Middle frontal gyrus (tissue), 1 donor: ENCODE measurements around the gene ADCY3.
A peak's percentile ranks its signal among the peaks of the same experiment; 100 is the strongest.
"Not testable (repeated sequence)": the region's sequence is repeated elsewhere in the genome, so short reads cannot be mapped to it uniquely, and the experiment has no call there.

Experiments
- DNase-seq: peaks from one replicate; pipeline ENCODE4 v3.0.0-alpha.2; 2015; ENCODE audit warnings: low spot score; ENCODE audit errors: extremely low spot score

Gene ADCY3

GRCh38 chr2:24816404-24816803 lies 103.6 kb downstream of the ADCY3 start:
- no peak for DNase-seq

GRCh38 chr2:24815171-24815570 lies 104.9 kb downstream of the ADCY3 start:
- no peak for DNase-seq

GRCh38 chr2:24814516-24814915 lies 105.5 kb downstream of the ADCY3 start:
- no peak for DNase-seq

- no peak for DNase-seq
Observed at GRCh38 chr2:24813691-24814137, 106.3 kb downstream of the ADCY3 start.

GRCh38 chr2:24809316-24810007 lies 110.6 kb downstream of the ADCY3 start:
- DNase-seq: no peak

DNA sequence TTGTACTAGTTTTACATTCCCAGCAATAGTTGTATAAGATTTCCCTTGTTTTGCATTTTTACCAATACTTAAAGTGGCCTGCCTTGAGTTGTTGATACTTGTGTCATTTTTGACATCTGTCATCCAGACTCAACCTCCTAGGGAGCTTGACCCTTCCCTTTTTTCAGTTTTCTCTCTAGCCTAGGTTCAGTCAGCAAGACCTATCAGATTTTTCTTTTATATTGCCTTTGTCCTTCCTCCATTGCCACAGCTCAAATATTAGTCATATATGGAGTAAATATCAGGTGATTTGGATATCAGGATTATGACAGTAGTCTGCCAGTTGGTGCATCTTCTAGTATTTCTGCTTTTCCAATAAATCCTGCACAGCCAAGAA lies 113.4 kb downstream of the ADCY3 start:
- no peak for DNase-seq

DNA sequence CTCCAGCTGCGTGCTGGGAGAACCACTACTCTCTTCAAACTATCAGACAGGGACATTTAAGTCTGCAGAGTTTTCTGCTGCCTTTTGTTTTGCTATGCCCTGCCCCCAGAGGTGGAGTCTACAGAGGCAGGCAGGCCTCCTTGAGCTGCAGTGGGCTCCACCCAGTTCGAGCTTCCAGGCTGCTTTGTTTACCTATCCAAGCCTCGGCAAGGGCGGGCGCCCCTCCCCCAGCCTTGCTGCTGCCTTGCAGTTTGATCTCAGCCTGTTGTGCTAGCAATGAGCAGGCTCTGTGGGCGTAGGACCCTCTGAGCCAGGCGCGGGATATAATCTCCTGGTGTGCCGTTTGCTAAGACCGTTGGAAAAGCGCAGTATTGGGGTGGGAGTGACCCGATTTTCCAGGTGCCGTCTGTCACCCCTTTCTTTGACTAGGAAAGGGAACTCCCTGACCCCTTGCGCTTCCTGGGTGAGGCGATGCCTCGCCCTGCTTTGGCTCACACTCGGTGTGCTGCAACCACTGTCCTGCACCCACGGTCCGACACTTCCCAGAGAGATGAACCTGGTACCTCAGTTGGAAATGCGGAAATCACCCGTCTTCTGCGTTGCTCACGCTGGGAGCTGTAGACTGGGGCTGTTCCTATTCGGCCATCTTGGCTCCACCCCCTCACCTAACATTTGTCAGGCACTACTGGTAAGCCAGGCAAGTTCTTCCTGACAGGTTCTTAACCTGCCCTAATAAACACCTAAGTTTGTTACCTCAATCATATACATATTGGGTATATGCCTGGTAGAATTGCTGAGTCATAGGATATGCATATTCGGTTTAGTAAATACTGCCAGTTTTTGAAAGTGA lies 114.0 kb downstream of the ADCY3 start:
- DNase-seq: not testable (repeated sequence)

DNA sequence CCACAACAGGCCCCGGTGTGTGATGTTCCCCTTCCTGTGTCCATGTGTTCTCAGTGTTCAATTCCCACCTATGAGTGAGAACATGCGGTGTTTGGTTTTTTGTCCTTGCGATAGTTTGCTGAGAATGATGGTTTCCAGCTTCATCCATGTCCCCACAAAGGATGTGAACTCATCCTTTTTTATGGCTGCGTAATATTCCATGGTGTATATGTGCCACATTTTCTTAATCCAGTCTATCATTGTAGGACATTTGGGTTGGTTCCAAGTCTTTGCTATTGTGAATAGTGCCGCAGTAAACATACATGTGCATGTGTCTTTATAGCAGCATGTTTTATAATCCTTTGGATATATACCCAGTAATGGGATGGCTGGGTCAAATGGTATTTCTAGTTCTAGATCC lies 119.5 kb downstream of the ADCY3 start:
- not testable (repeated sequence) for DNase-seq

DNA sequence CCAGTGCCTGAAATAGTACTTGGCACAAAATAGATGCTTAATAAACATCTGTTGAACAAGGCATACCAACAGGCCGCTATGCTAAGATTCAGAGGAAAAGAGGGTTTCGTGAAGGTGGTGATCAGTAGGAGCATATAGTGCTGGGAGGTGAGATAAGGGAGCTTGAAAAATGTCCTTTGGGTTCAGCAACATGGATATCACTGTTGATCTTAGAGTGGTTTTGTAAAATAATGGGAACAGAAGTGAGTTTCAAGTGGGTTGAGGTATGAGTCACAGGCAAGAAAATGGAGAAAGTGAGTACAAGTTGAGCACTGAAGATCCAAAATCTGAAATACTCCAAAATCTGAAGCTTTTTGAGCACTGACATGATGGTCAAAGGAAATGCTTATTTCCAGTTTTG lies 122.4 kb downstream of the ADCY3 start:
- DNase-seq: no peak

GRCh38 chr2:24793761-24794435 lies 126.1 kb downstream of the ADCY3 start:
- DNase-seq: no peak

- peak; percentile 92 for DNase-seq
Observed at GRCh38 chr2:24792874-24793760, 126.9 kb downstream of the ADCY3 start, which contains the start of the genes CENPO and PTRHD1. Gene CENPO, plus strand, starts transcription at chr2:24793425. Its CDS starts 495 bp downstream, at chr2:24793920. Gene PTRHD1, minus strand, starts transcription at chr2:24793391. Its CDS starts 14 bp downstream, at chr2:24793377.

DNA sequence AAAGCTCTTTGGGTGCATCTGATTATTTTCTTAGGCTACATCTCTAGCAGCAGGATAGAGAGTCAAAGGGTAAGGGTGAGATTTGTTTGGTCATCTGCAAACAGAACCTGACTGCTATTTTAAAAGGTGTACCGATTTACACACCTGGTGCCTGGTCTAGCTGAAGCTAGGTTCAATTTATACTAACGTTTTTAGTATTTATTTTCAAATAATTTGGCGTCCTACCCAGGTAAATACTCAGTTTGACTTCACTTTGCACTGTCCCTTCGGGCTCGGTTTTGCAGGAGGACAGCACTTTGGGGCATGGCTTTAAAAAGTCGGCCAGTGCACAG lies 127.5 kb downstream of the ADCY3 start:
- DNase-seq: no peak

GRCh38 chr2:24791452-24791851 lies 128.6 kb downstream of the ADCY3 start:
- DNase-seq: no peak

DNA sequence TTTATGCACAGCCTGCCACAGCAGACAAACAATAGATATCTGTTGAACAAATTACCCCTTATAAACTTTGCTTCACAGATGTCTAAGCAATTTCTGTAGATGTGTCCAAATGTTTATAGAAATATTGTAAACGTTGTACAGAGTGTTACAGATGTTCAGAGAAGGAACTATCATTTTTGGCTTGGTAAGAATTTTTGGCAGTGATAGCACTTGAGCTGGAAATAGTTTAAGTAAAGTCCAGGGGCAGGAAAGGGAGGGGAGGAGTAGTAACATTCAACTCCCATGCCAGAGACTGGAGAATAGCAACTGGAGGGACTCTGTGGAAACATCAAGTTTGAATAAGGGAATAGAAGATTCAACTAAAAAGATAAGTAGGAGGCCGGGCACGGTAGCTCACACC lies 131.2 kb downstream of the ADCY3 start:
- no peak for DNase-seq

DNA sequence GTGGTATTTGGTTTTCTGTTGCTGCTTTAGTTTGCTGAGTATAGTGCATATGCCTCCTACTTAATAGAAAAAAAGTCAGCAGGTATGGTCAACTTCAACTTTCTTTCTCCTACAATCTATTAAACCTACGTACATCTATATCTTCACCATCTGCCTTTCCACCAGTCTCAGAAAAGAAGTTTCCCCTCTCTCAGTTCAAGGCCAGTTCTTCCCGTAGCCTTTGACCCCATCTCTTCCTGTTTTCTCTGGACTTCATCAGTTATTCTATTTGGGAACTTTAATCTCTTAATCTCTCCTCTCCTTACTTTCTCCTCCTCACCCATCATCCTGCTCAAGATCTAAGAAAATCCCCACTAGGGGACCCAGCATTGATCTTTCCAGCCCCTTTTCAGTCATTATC lies 132.5 kb downstream of the ADCY3 start:
- DNase-seq: no peak

DNA sequence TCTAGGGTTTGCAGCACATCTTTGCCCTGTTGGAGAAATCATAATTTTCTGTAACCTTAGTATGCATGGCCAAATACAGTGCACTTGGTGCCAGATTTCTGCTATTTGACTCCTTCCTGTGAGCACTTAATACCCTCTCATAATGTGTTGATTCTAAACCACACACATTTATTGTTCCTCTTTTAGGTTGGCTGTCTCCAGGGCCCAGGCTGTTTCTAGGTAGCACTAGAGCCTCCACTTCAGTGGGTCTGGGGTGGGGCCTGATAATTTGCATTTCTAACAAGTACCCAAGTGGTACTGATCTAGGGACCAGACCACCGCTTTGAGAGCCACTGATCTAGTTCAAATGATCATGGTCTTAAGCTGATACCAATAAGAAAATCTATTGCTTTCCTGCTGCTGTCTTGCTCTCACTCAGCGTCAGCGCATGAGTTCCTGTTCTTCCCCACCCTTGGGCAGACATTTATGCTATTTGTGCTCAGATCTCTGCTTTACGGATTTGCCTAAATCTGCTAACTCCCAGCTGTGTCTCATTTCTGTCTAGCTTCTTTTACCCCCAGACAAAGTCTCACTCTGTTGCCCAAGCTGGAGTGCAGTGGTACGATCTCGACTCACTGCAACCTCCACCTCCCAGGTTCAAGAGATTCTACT lies 134.2 kb downstream of the ADCY3 start:
- no peak for DNase-seq

DNA sequence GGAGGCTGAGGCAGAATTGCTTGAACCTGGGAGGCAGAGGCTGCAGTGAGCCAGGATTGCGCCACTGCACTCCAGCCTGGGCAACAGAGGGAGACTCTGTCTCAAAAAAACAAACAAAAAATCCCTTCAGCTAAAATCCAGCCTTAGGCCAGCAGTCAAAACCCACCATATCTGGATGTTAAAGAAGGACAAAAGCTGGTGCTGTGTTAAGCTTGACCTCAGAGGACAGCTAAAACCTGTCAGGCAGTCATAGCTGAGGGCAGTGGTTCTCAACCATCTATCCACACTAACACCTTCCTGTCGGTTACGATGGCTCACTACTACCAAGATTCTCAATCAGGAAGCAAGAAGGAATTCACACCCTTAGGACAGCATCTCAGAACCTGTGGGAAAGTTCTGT lies 136.4 kb downstream of the ADCY3 start:
- DNase-seq: no peak

- DNase-seq: no peak
Observed at GRCh38 chr2:24779116-24779515, 140.9 kb downstream of the ADCY3 start.

DNA sequence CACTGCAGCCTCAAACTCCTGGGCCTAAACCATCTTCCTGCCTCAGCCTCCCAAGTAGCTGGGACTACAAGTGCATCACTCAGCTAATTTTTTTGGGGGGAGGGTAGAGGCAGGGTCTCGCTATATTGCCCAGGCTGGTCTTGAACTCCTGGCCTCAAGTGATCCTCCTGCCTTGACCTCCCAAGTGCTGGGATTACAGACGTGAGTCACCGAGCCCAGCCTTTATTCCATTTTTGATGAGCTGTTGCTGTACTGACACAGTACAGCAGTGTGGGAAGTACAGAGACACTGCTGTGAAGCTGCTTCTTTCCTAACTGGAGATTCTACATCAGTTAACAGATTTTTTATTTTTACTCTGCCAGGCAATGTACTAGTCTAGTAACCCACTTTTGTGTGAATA lies 145.7 kb downstream of the ADCY3 start:
- DNase-seq: no peak

- no peak for DNase-seq
Observed at GRCh38 chr2:24771764-24772586, 148.1 kb downstream of the ADCY3 start.
